ENCODE results near the gene C10orf90.

The C10orf90 gene

GRCh38 chr10:126533644-126534043 lies 136.8 kb downstream of the C10orf90 start:
- no peak for DNase-seq

- DNase-seq, result no peak
These were observed 142.1 kb downstream of the C10orf90 start for GRCh38 chr10:126528315-126528835.

DNA sequence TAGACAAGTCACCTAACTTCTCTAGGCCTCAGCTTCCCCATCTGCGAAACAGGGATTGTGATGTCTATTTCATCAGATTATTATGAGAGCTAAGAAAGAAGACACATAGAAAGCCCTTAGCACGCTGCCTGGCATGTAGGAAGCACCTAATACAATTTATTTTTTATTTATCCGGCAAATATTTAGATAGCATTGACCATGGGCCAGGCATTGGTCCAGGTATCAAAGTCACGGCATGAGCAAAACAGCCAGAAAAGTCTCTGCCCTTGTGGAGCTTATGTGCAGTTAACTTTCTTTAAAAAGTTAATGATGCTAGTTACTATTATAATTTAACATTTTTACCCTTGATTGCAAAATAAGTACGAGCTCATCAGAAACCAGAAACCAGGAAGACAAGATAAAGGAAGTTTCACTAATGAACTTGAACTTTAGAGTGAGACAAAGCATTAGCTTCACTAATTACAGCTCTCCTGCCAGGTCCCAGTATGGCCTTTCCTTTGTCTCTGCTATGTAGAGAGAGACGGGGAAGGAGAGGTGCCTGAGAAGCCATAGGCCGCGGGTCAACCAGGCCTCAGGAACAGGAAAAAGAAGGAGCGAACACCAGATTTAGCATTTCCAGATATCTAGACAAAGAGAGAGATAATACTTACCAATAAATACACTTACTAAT lies 142.7 kb downstream of the C10orf90 start:
- no peak for DNase-seq

DNA sequence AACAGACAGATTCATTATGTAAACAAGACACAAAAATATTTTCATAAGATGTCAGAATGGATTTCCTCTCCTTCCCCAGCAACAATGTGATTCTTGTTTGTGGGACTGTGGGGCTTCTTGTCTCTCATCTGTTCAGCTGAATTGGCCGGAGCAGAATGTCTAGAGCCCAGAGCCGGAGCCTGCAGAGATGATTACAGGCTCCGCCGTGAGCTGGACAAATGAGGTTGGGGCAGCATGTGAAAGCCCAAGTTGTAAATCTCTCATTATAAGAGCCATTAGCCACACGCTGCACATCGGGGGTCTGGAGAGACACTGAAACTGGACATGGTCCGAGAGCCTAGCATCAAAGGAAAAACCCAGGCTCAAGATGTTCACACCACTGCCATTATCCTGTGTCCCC lies 145.2 kb downstream of the C10orf90 start:
- DNase-seq, result no peak

DNA sequence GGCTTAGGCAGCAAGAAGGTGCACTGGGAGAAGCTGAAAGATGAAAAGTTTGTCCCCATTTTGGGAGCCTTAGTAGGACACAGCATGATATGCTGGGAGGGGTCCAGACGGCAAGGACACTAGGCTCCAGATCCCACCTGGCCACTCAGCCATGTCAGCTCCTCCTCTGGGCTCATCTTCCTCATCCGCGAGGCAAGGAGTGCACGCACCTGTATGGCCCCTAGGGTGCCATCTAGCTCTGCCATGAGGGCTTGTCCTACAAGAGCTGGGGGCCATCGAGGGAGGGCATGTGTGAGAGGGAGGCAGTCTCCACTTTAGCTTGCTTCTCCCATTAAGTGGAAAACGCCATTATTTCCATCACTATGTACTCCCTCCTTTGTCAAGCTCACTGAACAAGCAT lies 146.0 kb downstream of the C10orf90 start:
- DNase-seq, result no peak

GRCh38 chr10:126523071-126523470 lies 147.4 kb downstream of the C10orf90 start:
- DNase-seq, result no peak

- DNase-seq, result no peak
These were observed 149.1 kb downstream of the C10orf90 start for GRCh38 chr10:126521399-126521798.

DNA sequence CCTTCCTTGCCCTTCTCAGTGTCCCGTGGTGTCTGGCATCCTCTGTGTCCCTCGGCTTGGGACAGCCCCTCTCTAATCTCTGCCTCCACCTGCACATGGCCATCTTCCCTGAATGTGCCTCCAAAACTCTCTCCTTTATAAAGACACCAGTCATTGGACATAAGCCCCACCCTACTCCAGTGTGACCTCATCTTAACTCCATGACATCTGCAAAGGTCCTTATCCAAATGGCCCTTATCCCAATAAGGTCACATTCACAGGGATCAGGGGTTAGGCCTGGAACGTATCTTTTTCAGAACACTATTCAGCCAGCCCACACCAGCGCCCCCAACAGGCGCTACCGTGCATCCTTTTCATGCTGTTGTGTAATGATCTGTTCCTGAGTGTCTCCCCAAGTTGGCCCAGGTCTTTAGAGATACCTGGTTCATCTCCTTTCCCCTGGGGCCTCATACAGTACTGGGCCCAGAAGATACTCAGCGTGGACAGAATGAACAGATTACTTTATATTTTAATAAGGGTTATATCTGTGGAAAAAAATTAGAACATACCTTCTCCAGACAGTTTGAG lies 149.7 kb downstream of the C10orf90 start:
- DNase-seq, result no peak

- no peak for DNase-seq
These were observed 150.5 kb downstream of the C10orf90 start for GRCh38 chr10:126519992-126520391.

DNA sequence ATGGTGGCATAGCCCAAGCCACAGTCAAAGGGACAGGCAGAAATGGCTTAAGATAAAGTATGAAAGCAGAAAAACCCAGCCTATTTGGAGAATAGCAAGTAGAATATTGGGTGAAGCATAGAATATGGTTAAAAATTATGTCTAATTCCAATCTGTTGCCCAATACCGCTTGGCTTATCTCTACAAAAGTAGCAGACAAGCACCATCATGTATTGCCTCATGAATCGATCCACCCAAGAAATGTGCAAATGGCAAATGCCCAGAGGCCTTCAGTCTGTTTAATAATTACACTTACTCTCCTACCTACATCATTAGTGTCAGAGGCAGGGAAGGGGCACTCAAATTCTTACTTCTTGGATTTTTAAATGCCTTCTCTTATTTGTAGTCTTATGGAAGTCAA lies 151.3 kb downstream of the C10orf90 start:
- no peak for DNase-seq

- DNase-seq, result no peak
These were observed 152.0 kb downstream of the C10orf90 start for GRCh38 chr10:126518218-126519080.

GRCh38 chr10:126516515-126516914 lies 154.0 kb downstream of the C10orf90 start:
- no peak for DNase-seq

DNA sequence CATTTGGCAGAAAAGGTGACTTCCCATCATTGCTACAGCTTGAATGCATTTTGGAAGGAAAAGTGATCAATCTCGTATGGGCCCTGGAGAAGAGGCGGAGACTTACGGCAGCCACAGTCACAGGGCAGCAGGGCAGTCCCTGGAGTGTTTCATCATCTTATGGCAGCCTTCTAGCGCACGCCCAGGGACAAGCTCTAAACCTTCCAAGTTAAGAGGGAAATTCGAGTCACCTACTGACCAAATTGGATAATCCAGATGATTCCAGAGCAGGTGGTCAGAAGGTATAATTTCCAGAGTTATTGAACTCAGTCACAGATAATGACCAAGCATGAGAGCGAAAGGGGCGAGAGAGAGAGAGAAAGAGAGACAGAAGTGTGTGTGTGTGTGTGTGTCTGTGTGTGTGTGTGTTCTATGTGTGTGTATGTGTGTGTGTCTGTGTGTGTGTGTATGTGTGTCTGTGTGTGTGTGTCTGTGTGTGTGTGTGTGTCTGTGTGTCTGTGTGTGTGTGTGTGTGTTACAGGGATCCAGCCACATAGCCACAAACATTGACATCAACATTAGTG lies 158.5 kb downstream of the C10orf90 start:
- DNase-seq, result no peak

GRCh38 chr10:126509182-126509581 lies 161.3 kb downstream of the C10orf90 start:
- DNase-seq, result no peak

GRCh38 chr10:126508535-126509040 lies 161.9 kb downstream of the C10orf90 start:
- no peak for DNase-seq

DNA sequence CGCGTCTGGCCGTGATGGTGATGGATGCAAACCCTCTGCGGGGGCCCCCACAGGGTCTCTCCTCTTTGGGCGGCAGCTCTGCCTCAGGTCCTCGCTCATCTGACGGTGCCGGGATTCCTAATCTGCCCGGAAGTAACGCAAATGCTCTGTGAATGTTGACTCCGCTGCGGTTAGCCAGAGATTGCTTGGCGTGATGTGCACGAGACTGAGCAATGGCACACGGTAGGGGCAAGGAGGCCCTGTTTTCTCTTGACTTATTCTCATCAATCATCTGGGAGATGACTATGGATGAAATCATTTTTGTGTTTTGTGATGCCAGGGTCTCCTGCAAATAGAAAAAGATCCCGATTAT lies 165.8 kb downstream of the C10orf90 start:
- DNase-seq, result no peak

DNA sequence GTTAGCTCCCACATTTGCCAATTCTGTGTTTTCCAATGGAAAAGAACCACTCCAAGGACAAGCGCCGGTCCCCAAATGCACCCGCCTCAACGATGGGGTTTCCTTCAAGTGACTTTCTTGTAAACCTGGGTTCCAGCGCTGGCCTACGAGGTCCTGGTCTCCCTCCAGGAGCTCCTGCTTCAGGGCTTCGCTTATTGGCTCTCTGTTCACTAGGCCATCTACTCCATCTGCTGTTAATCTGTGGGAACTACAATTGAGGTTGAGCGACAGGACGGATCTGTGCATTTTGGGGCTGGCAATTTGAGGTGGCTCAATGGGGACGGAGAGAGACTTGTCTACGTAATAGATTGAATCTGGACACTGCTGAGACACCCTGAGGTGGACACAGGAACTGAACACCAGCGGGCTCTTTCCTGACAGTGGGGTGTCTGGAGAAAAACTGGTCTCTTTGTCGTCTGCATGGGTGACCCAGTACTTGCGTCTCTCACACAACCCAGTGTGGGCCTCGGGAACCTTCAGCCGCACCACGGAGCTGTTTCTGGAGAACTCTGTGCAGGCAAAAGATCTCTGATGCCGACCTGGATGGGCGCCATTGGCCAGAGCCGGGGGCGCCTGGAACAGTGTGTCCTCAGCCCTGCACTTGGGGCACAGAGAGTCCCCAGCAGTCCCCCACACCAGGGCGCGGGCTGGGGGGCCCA lies 166.3 kb downstream of the C10orf90 start:
- peak; percentile 35 for DNase-seq

- no peak for DNase-seq
These were observed 167.0 kb downstream of the C10orf90 start for GRCh38 chr10:126503392-126504062.

- no peak for DNase-seq
These were observed 168.1 kb downstream of the C10orf90 start for GRCh38 chr10:126502441-126502840.

- DNase-seq, result no peak
These were observed 168.7 kb downstream of the C10orf90 start for GRCh38 chr10:126501828-126502227.

DNA sequence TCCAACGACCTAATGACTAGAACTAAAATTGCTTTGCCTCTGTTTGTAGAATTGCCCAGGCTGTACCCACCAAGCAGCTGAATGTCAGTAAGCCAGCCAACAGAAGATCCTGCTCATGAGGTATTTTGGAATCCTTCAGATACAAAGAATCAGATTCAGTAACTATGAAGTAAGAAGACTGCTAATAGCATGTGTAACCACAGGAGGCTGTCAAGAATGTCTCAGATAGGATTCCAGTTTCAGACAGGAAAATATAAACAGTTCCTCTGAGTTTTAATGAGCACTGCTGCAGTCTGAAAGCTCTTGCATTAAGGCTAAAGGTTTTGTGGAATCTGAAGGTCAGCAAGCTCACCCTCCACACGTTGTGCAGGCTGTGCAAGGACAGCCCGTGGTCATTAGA lies 169.6 kb downstream of the C10orf90 start:
- DNase-seq, result no peak

DNA sequence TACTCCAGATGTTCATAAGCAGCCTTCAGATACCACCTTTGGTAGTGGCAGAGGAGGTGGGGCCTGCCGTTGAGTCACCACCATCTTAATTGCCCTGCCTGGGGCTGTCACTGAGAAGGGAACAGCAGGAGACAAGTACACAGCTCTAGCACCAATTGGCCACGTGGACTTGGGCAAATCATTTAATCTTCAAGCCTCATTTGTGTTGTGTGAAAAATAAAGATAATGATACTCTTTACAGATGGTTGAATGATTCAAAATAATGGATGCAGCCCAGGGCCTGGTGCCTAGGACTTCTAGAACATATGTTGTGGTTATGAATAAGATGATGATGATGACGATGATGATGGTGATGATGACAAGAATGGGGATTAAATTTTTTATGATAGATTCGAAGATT lies 170.3 kb downstream of the C10orf90 start:
- no peak for DNase-seq
